Measurements from ENCODE around the gene EDN2.

EDN2 gene

GRCh38 chr1:41483001-41483850 is 1.3 kb downstream of the EDN2 start:
- no peak for DNase-seq (ENCODE audit: low spot score)

- DNase-seq (ENCODE audit: low spot score) = no peak
These were observed 2.3 kb downstream of the EDN2 start for GRCh38 chr1:41482001-41482765.

- DNase-seq (ENCODE audit: low spot score) = no peak
These were observed 3.2 kb downstream of the EDN2 start for GRCh38 chr1:41481109-41481775.

DNA sequence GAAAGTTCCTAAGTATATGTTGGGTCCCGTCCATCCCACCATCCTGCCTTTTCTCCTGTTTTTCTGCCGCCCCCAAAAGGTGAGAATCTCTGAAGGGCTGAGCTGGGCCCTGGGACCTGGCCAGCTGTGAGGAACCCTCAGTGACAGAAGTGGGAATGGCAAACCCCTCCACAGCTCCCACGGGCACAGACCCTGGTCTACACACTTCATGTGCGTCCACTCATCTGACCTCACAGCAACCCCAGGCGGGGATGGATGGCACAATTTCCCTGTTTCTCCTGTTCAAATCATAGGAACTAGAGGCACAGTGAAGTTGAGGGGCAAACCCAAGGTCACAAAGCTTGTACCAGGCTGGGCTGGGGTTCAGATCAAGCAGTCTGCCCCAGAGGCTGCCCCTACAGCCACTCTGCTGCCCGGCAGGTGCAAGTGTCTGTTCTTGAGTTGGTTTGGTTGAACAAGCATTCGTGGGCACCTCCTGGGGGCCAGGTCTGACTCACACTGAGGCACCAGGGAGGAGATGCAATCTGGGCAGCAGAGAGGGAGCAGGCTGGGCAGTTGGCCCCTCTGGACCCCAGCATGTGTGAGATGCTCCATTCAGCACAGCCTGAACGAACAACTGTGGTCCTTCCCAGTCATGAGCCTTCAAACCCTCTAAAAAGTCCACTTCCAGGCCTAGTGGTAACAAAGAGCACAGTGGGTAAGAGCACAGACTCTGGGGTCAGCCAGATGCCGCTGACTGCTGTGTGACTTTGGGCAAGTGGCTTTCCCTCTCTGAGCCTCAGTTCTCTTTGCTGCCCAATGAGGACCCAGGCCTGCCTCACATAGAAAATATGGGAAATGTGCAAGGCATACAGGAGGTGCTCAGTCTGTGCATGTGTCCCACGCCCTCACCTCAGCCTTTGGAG is 4.0 kb downstream of the EDN2 start:
- DNase-seq (ENCODE audit: low spot score) = no peak

- no peak for DNase-seq (ENCODE audit: low spot score)
These were observed 4.7 kb downstream of the EDN2 start for GRCh38 chr1:41479808-41480160.

- DNase-seq (ENCODE audit: low spot score) = no peak
These were observed 5.3 kb downstream of the EDN2 start for GRCh38 chr1:41479000-41479807.

GRCh38 chr1:41478118-41478748 is 6.2 kb downstream of the EDN2 start:
- no peak for DNase-seq (ENCODE audit: low spot score)

GRCh38 chr1:41476807-41477361 is 7.6 kb downstream of the EDN2 start:
- DNase-seq (ENCODE audit: low spot score) = no peak

DNA sequence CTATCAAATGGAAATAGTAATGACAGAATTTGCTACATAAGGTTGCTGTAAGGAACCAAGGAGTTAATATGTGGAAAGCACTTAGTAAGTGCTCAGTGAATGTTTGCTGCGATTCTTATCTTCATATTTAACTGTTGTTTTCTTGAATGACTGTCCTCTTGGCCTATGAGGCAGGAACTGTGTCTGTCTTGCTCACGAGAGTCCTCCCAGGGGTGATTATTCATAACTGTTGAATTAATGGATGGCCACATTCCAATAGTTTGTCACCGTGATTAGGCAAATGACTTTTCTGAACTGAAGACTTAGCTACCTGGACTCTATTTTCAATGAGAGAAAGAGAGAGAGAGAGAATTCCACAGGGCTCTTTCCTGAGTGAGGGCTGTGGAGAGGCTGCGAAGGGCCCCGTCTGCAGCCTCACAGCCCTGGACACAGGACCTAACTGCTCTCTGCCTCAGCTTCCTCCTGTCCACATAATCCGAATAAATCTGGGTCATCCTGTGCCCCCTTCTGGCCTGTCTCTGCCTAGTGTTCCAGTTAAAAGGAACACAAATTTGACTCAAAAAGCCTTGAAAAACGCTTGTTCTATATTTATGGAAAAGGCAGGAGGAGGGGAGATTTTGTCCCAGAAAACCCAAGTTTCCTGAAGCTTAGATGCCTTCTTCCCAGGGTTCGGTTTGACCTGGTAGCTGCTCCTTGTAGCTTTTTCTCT is 8.5 kb downstream of the EDN2 start:
- no peak for DNase-seq (ENCODE audit: low spot score)

DNA sequence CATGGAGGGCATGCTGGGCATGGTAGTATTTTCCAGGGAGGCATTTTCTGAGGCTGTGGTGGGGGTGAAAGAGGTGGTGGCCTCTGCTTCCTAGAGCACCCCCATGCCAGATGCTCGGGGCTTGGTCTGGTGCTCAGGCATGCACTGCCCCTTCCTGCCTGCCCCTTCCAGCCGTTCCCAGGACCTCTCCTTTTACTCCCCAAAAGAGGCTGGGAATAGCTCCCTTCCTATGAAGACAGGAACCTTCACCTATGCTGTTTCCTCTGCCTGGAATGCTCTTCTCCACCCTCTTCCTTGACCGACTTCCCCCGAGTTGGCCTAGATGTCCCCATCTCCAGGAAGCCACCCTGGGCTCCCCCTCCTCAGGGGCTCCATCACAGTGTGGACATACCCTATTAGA is 9.1 kb downstream of the EDN2 start:
- no peak for DNase-seq (ENCODE audit: low spot score)

DNA sequence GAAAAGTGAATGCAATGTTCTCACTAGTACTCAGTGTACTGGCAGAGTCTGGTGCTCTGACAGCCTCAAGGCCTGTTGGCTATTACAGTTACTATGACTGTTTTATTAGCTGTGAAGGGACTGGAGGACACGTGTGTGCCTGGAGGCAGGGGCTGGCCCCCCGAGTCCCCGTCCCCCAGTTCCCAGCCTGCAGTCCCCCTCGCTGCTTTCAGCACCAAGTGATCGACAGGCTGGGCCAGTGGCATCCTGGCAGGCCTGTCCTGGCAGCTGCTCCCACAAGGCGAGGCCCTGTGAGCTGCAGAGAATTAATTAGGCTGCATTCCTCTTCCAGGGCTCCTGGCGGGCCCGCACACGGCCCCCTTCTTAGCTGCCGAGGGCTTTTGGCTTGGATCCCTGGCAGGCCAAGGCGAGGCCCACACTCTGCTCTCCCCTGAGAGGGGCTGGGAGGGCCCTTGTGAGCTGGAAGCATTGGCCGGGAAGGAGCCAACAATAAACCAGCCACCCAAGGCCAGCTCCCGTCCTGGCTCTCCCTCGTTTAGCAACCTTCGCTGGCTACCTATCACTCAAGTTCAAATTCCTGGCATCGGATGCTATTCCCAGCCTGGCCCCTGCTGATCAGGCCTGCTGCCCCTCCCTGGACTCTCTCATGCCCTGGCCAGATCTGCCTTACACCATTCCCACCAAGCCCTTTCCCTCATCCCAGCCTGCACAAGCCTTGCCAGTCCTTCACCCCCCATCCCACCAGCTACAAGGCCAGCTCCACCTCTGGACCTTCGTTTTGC is 9.8 kb downstream of the EDN2 start:
- no peak for DNase-seq (ENCODE audit: low spot score)

- DNase-seq (ENCODE audit: low spot score) = no peak
These were observed 10.6 kb downstream of the EDN2 start for GRCh38 chr1:41473738-41474362.

- DNase-seq (ENCODE audit: low spot score) = no peak
These were observed 12.8 kb downstream of the EDN2 start for GRCh38 chr1:41471658-41472057.

- no peak for DNase-seq (ENCODE audit: low spot score)
These were observed 14.8 kb downstream of the EDN2 start for GRCh38 chr1:41469706-41470105.

DNA sequence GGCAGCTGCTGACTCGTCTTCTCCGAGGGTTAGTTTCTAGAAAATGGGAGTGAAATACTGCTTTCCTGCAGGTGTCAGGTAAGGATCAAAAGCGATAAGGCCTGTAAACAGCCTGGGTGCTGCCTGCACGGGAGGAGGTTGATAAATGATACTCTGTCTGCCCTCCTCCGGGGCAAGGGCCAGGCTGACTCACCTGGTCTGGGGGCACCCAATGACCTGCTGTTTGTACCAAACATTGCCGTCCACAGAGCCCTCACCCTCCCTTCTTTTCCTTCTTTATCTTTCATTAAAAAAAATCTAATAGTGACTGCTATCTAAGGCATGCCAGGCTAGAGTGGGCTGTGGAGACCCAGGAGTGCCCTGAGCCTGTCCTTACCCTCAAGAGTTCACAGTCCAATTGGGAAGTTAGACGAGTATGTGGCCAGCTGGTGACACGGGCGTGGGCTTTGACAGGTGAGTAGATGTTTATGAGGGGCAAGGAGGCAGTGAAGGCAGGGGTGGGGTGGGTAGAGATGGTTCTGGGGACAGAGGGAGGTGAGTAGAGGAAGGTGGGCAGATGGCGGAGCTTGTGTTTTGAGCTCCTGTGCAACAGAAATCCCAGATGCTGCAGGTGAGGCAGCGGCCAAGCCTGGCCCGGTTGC is 16.2 kb downstream of the EDN2 start:
- DNase-seq (ENCODE audit: low spot score) = no peak

DNA sequence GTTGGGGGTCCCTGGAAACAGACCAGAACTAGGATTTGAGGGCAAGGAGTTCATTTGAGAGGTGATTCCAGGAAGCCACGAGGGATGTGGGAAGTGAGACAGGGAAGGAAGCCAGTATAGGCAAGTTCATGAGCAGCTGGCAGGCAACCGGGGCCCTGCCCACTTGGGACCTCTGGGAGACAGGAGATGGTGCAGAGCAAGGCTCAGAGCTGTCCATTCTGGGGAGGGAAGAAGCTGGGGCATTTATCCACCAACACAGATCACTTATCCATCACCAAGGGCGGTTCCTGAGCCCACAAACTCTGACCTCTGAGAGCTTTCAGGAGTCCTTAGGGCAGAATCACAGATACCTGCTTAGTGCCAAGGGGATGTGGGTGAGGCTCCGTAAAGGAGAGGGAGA is 16.8 kb downstream of the EDN2 start:
- DNase-seq (ENCODE audit: low spot score) = no peak

DNA sequence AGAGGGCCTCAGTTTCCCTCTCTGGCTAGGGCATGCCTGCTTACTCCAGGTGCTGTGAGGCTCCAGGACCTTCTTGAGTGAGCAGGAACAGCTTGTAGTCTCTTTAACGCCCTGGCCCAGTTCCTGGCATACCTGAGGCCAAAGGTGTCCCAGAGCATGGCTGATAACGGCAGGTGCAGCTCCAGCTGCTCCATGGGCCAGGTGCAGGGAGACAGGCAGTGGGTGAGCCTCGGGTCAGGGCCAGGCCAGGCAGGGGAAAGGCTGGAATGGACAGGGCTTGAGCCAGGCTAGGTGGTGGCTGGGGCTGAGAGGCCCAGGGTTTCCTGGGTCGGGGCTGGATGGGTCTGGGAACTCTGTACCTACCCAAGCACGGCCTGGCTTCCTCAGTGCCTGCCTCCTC is 18.3 kb downstream of the EDN2 start:
- no peak for DNase-seq (ENCODE audit: low spot score)

GRCh38 chr1:41465741-41466140 is 18.7 kb downstream of the EDN2 start:
- no peak for DNase-seq (ENCODE audit: low spot score)
